MM.1S (cell line): ENCODE measurements around the gene GALNT9.
"Not testable (repeated sequence)": the region's sequence is repeated elsewhere in the genome, so short reads cannot be mapped to it uniquely, and the experiment has no call there.

Source experiments
- DNase-seq: peaks from one replicate; pipeline ENCODE4 v3.0.0-alpha.2; 2015
- H2AFZ ChIP-seq: fragments of 300-600 bp; sonication (generic); 2 replicates; pipeline ENCODE4 v1.6.0; 2016; ENCODE audit warnings: antibody characterized with exemption, low read length
- H3F3A ChIP-seq: fragments of 300-600 bp; sonication (generic); 2 replicates; pipeline ENCODE4 v1.6.1; 2016; ENCODE audit warnings: mild to moderate bottlenecking, antibody characterized with exemption, low read length, moderate library complexity, mixed read lengths; ENCODE audit not compliant: insufficient read depth
- H3K27ac ChIP-seq: fragments of 300-600 bp; sonication (generic); 2 replicates; pipeline ENCODE4 v1.5.1; 2016; ENCODE audit warnings: mild to moderate bottlenecking, low read length
- H3K27me3 ChIP-seq: fragments of 300-600 bp; sonication (generic); replicated peaks from 2 replicates; pipeline ENCODE4 v1.6.0; 2016; ENCODE audit warnings: low read length; ENCODE audit not compliant: insufficient read depth
- H3K36me3 ChIP-seq: fragments of 300-600 bp; sonication (generic); replicated peaks from 2 replicates; pipeline ENCODE4 v1.6.1; 2016; ENCODE audit warnings: mild to moderate bottlenecking, low read length, mixed read lengths; ENCODE audit not compliant: insufficient read depth
- H3K4me1 ChIP-seq: fragments of 300-600 bp; sonication (generic); 2 replicates; pipeline ENCODE4 v1.6.1; 2016; ENCODE audit warnings: low read length, mixed read lengths
- H3K4me2 ChIP-seq: fragments of 300-600 bp; sonication (generic); 2 replicates; pipeline ENCODE4 v1.6.0; 2016; ENCODE audit warnings: low read depth, low read length
- H3K4me3 ChIP-seq: fragments of 300-600 bp; sonication (generic); 2 replicates; pipeline ENCODE4 v1.5.1; 2016; ENCODE audit warnings: low read length, mixed read lengths
- H3K79me2 ChIP-seq: fragments of 300-600 bp; sonication (generic); 2 replicates; pipeline ENCODE4 v1.6.1; 2016; ENCODE audit warnings: mixed run types, low read length, mixed read lengths
- H3K9ac ChIP-seq: fragments of 300-600 bp; sonication (generic); 2 replicates; pipeline ENCODE4 v1.6.1; 2016; ENCODE audit warnings: low read length, mixed read lengths
- H3K9me2 ChIP-seq: fragments of 300-600 bp; sonication (generic); replicated peaks from 2 replicates; pipeline ENCODE4 v1.6.1; 2016; ENCODE audit warnings: mild to moderate bottlenecking, low read length, mixed read lengths; ENCODE audit not compliant: insufficient read depth
- H3K9me3 ChIP-seq: fragments of 300-600 bp; sonication (generic); replicated peaks from 2 replicates; pipeline ENCODE4 v1.6.1; 2016; ENCODE audit warnings: mild to moderate bottlenecking, low read length, mixed read lengths; ENCODE audit not compliant: insufficient read depth
- H4K20me1 ChIP-seq: fragments of 300-600 bp; sonication (generic); 2 replicates; pipeline ENCODE4 v1.6.1; 2016; ENCODE audit warnings: mild to moderate bottlenecking, low read length, moderate library complexity, mixed read lengths; ENCODE audit not compliant: insufficient read depth
- EZH2 ChIP-seq: fragments of 300-600 bp; sonication (generic); optimal IDR thresholded peaks from 2 replicates; pipeline ENCODE3; 2017; ENCODE audit warnings: low read depth, mild to moderate bottlenecking, antibody characterized with exemption, low read length, mixed read lengths
- EZH2phosphoT487 ChIP-seq: fragments of 300-600 bp; sonication (generic); IDR thresholded peaks from 2 replicates; pipeline ENCODE4 v1.6.1; 2018; ENCODE audit warnings: antibody characterized with exemption, low read length
- TF ChIP-seq, protein P1 (sequence below): fragments of 300-600 bp; sonication (generic); IDR thresholded peaks from 2 replicates; pipeline ENCODE4 v1.5.1; 2016; ENCODE audit warnings: antibody characterized with exemption, low read length, mixed read lengths

GALNT9 gene

DNA sequence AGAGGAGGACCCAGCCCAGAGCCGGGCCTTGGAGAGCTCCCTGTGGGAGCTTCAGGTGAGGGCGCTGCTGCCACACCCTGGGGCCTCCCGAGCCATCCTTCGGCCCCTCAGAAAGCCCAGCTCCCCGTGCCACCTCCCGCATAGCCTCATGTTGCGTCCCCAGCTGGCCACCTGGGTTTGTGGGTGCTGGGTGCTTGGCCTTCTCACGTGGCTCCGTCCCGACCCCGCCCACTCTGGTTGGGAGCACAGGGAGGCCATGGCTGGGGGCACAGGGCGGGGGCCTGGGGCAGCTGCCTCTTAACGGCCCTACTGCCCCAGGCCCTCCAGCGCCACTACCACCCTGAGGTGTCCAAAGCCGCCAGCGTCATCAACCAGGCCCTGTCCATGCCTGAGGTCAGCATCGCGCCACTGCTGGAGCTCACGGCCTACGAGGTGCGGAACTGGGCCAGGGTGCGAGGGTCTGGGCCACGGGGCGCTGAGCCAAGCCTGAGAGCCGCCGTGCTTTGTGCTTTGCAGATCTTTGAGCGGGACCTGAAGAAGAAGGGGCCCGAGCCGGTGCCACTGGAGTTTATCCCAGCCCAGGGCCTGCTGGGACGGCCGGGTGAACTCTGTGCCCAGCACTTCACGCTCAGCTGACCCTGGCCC lies 177.5 kb downstream of the GALNT9 start:
- Histone ChIP-seq H3K27me3 (no peaks in the 10 kb centered on the region), H2AFZ (no peak overlapping the region), H3K27ac (no peak overlapping the region), H3K4me3 (no peak overlapping the region), H3K79me2 (no peaks in the 10 kb centered on the region), H3K9ac (no peak overlapping the region), H3K4me1 (no peaks in the 10 kb centered on the region), H3K9me2 (no peaks in the 10 kb centered on the region), H4K20me1 (no peaks in the 10 kb centered on the region), H3K4me2 (no peak overlapping the region), H3K36me3 (no peaks in the 10 kb centered on the region), H3F3A (no peaks in the 10 kb centered on the region), H3K9me3 (no peaks in the 10 kb centered on the region)
- DNase-seq: no peak
- no peak for TF ChIP-seq EZH2phosphoT487

DNA sequence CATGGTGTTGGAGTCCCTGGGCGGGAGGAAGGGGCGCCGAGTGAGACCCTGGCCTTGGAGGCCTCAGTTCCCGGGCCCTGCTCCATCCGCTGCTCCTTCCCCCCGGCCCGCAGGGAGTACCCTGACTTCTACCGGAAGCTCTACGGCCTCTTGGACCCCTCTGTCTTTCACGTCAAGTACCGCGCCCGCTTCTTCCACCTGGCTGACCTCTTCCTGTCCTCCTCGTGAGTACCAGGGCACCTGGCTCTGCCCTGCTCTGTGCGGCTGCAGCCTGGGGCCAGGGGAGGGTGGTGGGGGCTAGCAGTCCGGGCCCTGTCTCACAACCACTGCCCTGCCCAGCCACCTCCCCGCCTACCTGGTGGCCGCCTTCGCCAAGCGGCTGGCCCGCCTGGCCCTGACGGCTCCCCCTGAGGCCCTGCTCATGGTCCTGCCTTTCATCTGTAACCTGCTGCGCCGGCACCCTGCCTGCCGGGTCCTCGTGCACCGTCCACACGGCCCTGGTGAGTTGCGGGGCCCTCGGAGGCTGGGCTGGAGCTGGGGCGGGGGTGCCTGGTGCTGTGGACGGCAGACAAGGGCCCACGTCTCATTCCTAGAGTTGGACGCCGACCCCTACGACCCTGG lies 178.1 kb downstream of the GALNT9 start:
- Histone ChIP-seq H3K9me2 (no peaks in the 10 kb centered on the region), H3K4me3 (no peak overlapping the region), H3K4me2 (no peak overlapping the region), H3K4me1 (no peaks in the 10 kb centered on the region), H3K36me3 (no peaks in the 10 kb centered on the region), H2AFZ (no peak overlapping the region), H3K9ac (no peak overlapping the region), H3K9me3 (no peaks in the 10 kb centered on the region), H4K20me1 (no peaks in the 10 kb centered on the region), H3K27me3 (no peaks in the 10 kb centered on the region), H3K79me2 (peaks cover 2% of the 10 kb centered on the region; the same call in 1 of the 2 replicates), H3K27ac (no peak overlapping the region), H3F3A (no peaks in the 10 kb centered on the region)
- TF ChIP-seq EZH2phosphoT487 (no peak), EZH2 (no peak)
- TF ChIP-seq, protein P1, sequence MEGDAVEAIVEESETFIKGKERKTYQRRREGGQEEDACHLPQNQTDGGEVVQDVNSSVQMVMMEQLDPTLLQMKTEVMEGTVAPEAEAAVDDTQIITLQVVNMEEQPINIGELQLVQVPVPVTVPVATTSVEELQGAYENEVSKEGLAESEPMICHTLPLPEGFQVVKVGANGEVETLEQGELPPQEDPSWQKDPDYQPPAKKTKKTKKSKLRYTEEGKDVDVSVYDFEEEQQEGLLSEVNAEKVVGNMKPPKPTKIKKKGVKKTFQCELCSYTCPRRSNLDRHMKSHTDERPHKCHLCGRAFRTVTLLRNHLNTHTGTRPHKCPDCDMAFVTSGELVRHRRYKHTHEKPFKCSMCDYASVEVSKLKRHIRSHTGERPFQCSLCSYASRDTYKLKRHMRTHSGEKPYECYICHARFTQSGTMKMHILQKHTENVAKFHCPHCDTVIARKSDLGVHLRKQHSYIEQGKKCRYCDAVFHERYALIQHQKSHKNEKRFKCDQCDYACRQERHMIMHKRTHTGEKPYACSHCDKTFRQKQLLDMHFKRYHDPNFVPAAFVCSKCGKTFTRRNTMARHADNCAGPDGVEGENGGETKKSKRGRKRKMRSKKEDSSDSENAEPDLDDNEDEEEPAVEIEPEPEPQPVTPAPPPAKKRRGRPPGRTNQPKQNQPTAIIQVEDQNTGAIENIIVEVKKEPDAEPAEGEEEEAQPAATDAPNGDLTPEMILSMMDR: no peak
- DNase-seq: no peak

DNA sequence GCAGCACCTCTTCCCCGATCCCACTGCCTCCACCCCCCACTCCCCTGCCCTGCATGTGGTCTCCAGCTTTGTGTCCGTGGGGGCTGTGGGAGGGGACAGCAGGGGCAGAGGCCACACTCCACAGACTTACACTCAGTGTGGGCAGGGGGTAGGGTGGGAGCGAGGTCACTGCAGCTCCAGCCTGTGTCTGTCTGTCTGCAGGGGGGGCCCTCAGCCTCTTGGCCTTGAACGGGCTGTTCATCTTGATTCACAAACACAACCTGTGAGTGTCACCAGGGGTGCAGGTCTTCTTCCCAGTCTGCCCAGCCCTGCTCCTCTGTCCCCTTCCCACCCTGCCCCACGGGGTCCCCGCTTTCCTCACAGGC lies 178.6 kb downstream of the GALNT9 start:
- H3K27ac ChIP-seq: no peak overlapping the region
- H3K36me3 ChIP-seq: no peaks in the 10 kb centered on the region
- H3K9me2 ChIP-seq: no peaks in the 10 kb centered on the region
- no peaks in the 10 kb centered on the region for H3K27me3 ChIP-seq
- no peaks in the 10 kb centered on the region for H3K4me1 ChIP-seq
- H2AFZ ChIP-seq: no peak overlapping the region
- no peak for DNase-seq
- H3K4me2 ChIP-seq: no peak overlapping the region
- H3K9me3 ChIP-seq: no peaks in the 10 kb centered on the region
- H3K79me2 ChIP-seq: peaks cover 7% of the 10 kb centered on the region
- H3K4me3 ChIP-seq: no peak overlapping the region
- no peaks in the 10 kb centered on the region for H4K20me1 ChIP-seq
- no peaks in the 10 kb centered on the region for H3F3A ChIP-seq
- no peak overlapping the region for H3K9ac ChIP-seq
- TF ChIP-seq, protein P1: no peak
- no peak for TF ChIP-seq EZH2phosphoT487
- TF ChIP-seq EZH2: no peak

DNA sequence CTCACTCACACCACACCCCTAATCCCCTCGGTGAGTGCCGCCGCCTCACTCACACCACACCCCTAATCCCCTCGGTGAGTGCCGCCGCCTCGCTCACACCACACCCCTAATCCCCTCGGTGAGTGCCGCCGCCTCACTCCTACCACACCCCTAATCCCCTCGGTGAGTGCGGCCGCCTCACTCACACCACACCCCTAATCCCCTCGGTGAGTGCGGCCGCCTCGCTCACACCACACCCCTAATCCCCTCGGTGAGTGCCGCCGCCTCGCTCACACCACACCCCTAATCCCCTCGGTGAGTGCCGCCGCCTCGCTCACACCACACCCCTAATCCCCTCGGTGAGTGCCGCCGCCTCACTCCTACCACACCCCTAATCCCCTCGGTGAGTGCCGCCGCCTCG lies 179.9 kb downstream of the GALNT9 start:
- DNase-seq, H3K9me3 ChIP-seq: not testable (repeated sequence)

More for the DNA sequence above, 179.9 kb downstream of the GALNT9 start:
- H3K27me3 ChIP-seq, H3K4me1 ChIP-seq, H2AFZ ChIP-seq, H3K27ac ChIP-seq, H3F3A ChIP-seq, H3K9me2 ChIP-seq, H3K4me2 ChIP-seq, H3K9ac ChIP-seq, H3K36me3 ChIP-seq, H4K20me1 ChIP-seq, H3K4me3 ChIP-seq: not testable (repeated sequence)
- H3K79me2 ChIP-seq: peaks cover 19% of the 10 kb centered on the region
